ENCODE measurements around the gene FMR1. TPM values are rescaled to one million over a fixed set of nuclear protein-coding genes. Genes with fewer than 3 reads are reported as not detected.

The FMR1 gene
- total RNA-seq, 1 donor from 2014 or later, result 22.5 TPM

DNA sequence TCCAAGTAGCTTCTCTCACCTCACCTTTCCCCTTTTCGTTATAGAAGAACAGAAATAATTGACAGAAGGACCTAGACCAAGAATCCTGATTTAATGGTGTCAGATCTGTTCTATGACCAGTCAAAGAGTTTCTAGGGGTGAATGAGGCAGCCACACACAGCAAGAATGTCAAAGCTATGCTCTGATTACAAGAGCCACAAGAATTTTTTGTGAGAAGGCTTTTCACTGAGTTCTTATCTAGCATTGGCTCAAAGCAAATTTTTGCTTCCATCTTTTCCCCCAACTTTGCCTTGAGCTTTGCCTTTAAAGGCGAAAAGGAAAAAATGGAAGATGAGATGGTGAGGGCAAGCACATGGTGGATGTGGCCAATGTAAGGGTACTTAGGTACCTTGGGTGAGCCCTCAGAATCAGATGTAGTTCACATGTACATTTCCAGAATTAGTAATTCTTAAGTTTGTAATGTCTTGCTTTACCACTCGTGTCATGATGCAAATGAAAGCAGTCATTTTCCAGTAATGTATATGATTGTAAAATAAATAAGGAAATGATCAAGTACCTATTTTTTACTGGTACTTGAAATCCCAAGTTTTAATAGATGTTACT is 23.5 kb downstream of the FMR1 start:
- Histone ChIP-seq H3K4me3 (ENCODE audit: low read depth, low read length) (no peak overlapping the region), H3K27me3 (ENCODE audit: control insufficient read depth, insufficient read depth, low read length) (no peaks in the 10 kb centered on the region), H3K36me3 (ENCODE audit: control insufficient read depth, insufficient read depth, low read length) (no peaks in the 10 kb centered on the region)
- TF ChIP-seq, protein P1, sequence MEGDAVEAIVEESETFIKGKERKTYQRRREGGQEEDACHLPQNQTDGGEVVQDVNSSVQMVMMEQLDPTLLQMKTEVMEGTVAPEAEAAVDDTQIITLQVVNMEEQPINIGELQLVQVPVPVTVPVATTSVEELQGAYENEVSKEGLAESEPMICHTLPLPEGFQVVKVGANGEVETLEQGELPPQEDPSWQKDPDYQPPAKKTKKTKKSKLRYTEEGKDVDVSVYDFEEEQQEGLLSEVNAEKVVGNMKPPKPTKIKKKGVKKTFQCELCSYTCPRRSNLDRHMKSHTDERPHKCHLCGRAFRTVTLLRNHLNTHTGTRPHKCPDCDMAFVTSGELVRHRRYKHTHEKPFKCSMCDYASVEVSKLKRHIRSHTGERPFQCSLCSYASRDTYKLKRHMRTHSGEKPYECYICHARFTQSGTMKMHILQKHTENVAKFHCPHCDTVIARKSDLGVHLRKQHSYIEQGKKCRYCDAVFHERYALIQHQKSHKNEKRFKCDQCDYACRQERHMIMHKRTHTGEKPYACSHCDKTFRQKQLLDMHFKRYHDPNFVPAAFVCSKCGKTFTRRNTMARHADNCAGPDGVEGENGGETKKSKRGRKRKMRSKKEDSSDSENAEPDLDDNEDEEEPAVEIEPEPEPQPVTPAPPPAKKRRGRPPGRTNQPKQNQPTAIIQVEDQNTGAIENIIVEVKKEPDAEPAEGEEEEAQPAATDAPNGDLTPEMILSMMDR (IDR thresholded peaks at IDR 0.05; ENCODE audit: insufficient read depth, low read length, poor library complexity, severe bottlenecking), result no peak
- no peak for DNase-seq (ENCODE audit: low read depth)

DNA sequence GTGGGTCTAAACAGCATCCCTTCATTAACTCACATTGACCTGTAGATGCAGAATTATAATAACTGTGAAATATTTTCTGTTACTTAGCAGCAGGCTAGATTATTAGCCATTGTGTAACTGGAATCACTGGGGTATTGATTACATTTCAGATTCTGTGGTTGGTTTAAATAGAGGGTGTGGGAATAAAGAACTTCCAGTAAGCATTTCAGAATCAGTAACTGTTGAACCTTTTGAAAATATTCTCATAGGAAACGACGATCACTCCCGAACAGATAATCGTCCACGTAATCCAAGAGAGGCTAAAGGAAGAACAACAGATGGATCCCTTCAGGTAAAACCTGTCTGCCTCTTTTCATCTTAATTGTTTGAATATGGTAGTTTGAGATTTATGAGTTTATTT is 33.6 kb downstream of the FMR1 start:
- TF ChIP-seq, protein P1 (IDR thresholded peaks at IDR 0.05; ENCODE audit: insufficient read depth, low read length, poor library complexity, severe bottlenecking), result no peak
- no peak overlapping the region for H3K4me3 ChIP-seq (ENCODE audit: low read depth, low read length)
- no peaks in the 10 kb centered on the region for H3K36me3 ChIP-seq (ENCODE audit: control insufficient read depth, insufficient read depth, low read length)
- H3K27me3 ChIP-seq (ENCODE audit: control insufficient read depth, insufficient read depth, low read length), result no peaks in the 10 kb centered on the region
- no peak for DNase-seq (ENCODE audit: low read depth)

DNA sequence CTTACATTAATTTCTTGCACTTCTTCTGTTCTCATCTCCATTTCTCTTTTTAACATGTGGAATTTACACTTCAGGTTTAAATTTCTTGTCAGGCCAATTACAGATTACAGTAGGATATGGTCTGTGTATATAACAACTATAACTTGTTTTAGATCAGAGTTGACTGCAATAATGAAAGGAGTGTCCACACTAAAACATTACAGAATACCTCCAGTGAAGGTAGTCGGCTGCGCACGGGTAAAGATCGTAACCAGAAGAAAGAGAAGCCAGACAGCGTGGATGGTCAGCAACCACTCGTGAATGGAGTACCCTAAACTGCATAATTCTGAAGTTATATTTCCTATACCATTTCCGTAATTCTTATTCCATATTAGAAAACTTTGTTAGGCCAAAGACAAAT is 36.8 kb downstream of the FMR1 start:
- Histone ChIP-seq H3K36me3 (ENCODE audit: control insufficient read depth, insufficient read depth, low read length) (no peaks in the 10 kb centered on the region), H3K4me3 (ENCODE audit: low read depth, low read length) (no peak overlapping the region), H3K27me3 (ENCODE audit: control insufficient read depth, insufficient read depth, low read length) (no peaks in the 10 kb centered on the region)
- no peak for DNase-seq (ENCODE audit: low read depth)
- TF ChIP-seq, protein P1 (IDR thresholded peaks at IDR 0.05; ENCODE audit: insufficient read depth, low read length, poor library complexity, severe bottlenecking), result no peak

DNA sequence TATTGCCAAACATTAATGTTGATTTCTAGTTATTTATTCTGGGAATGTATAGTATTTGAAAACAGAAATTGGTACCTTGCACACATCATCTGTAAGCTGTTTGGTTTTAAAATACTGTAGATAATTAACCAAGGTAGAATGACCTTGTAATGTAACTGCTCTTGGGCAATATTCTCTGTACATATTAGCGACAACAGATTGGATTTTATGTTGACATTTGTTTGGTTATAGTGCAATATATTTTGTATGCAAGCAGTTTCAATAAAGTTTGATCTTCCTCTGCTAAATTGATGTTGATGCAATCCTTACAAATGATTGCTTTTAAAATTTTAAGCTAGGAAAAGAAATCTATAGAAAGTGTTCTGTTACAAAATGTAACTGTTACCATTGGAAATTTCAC is 38.6 kb downstream of the FMR1 start:
- no peak for DNase-seq (ENCODE audit: low read depth)
- Histone ChIP-seq H3K36me3 (ENCODE audit: control insufficient read depth, insufficient read depth, low read length) (no peaks in the 10 kb centered on the region), H3K4me3 (ENCODE audit: low read depth, low read length) (no peak overlapping the region), H3K27me3 (ENCODE audit: control insufficient read depth, insufficient read depth, low read length) (no peaks in the 10 kb centered on the region)
- TF ChIP-seq, protein P1 (IDR thresholded peaks at IDR 0.05; ENCODE audit: insufficient read depth, low read length, poor library complexity, severe bottlenecking), result no peak

DNA sequence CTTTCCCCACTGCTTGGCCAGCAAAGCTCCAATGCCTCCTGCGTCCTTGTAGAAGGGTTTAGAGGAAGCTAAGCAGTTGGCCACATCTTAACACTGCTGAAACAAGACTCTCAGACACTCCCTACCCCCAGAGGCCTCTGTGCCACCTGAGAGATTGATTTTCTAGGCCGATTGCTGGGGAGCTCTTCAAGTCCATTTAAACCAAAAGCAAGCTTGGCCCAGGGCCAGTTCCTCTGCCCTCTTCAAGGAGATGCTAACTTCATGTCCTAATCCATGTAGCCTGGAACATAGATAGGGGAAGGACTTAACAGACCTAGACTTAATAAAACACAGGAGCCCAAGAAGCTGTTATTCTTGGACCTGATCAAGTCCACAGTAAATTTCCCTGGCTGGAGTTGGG is 42.3 kb downstream of the FMR1 start:
- Histone ChIP-seq H3K36me3 (ENCODE audit: control insufficient read depth, insufficient read depth, low read length) (no peaks in the 10 kb centered on the region), H3K27me3 (ENCODE audit: control insufficient read depth, insufficient read depth, low read length) (no peaks in the 10 kb centered on the region), H3K4me3 (ENCODE audit: low read depth, low read length) (no peak overlapping the region)
- TF ChIP-seq, protein P1 (IDR thresholded peaks at IDR 0.05; ENCODE audit: insufficient read depth, low read length, poor library complexity, severe bottlenecking), result no peak
- DNase-seq (ENCODE audit: low read depth), result no peak

DNA sequence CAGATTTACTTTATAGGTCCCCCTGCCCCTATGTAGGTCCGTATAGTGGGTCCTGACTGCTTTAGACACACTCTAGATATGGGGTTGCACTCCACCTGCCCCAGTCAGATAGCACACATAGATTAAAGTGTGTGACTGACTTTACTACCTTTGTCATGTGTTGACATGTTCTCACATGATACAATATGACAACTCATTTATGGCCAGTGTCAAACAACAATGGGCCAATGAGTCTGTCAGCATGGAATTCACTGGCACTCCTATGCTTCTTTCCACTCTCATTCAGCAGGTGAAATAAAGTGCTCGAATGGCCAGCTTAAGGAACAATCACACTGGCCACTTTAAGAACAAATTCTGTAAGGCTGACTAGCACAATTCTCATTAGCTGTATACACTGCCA is 45.6 kb downstream of the FMR1 start:
- no peak for DNase-seq (ENCODE audit: low read depth)
- Histone ChIP-seq H3K4me3 (ENCODE audit: low read depth, low read length) (no peak overlapping the region), H3K36me3 (ENCODE audit: control insufficient read depth, insufficient read depth, low read length) (no peaks in the 10 kb centered on the region), H3K27me3 (ENCODE audit: control insufficient read depth, insufficient read depth, low read length) (no peaks in the 10 kb centered on the region)
- TF ChIP-seq, protein P1 (IDR thresholded peaks at IDR 0.05; ENCODE audit: insufficient read depth, low read length, poor library complexity, severe bottlenecking), result no peak

Measured in kidney epithelial cell (primary cell).